HCT116 (cell line): Measurements from ENCODE around the gene FAM131C. TPM values are rescaled to one million over a fixed set of nuclear protein-coding genes. Genes with fewer than 3 reads are reported as not detected.

Experiments
- ATAC-seq: fragments of 200-7000 bp; cut with Tn5 transposase; 2 replicates; pipeline ENCODE4 v1.9.1; 2020; ENCODE audit warnings: mild to moderate bottlenecking, moderate library complexity
- BruUV-seq: library from RNA; stranded (reverse); fragments of 400-500 nt; replicated peaks from 2 replicates; lab custom pipeline; 2021; lab: Mats Ljungman, UMichigan
- CTCF ChIA-PET: fragments of 300-600 bp; sonication (Branson Sonifier 250); formaldehyde crosslinking; loops from one replicate; lab custom pipeline; 2021; ENCODE audit warnings: antibody characterized with exemption; lab: Charles Lee
- POLR2A ChIA-PET: fragments of 300-600, 350-600 bp; sonication (Branson Sonifier 250); formaldehyde crosslinking; loops from one replicate; lab custom pipeline; 2021; ENCODE audit warnings: antibody characterized with exemption; lab: Charles Lee
- RAD21 ChIA-PET, 2 experiments: fragments of 300-600 bp; sonication (Branson Sonifier 250); formaldehyde crosslinking; loops; one replicate each; lab custom pipeline; 2023; ENCODE audit warnings: low total read pairs in 2 of 2; ENCODE audit not compliant: uncharacterized antibody in 2 of 2, unreplicated experiment in 2 of 2, low non-redundant PET in 1 of 2; lab: Charles Lee
- DNase-seq: peaks from one replicate; pipeline ENCODE4 v3.0.0-alpha.2; 2010; ENCODE audit warnings: low read depth, low spot score
- H2AFZ ChIP-seq: fragments of 200-600 bp; shearing (Covaris generic), sonication (generic); 2 replicates; pipeline ENCODE4 v1.6.1; 2017; ENCODE audit warnings: low read depth, mixed run types, mixed read lengths, antibody characterized with exemption, low read length; ENCODE audit not compliant: poor library complexity, severe bottlenecking
- H3K27ac ChIP-seq: 2 replicates; pipeline ENCODE4 v1.5.1; 2012; ENCODE audit warnings: low read depth, low read length
- H3K27me3 ChIP-seq: fragments of 200-600 bp; sonication (generic); 2 replicates; pipeline ENCODE4 v1.6.1; 2016; ENCODE audit warnings: mixed run types, low read length, mixed read lengths; ENCODE audit not compliant: insufficient read depth
- H3K36me3 ChIP-seq, 2 experiments: fragments of 200-500 bp in 1 of 2; fragments of 200-600 bp in 1 of 2; sonication (Bioruptor generic) in 1 of 2; sonication (generic) in 1 of 2; 2 replicates each; pipeline versions ENCODE4 v1.5.1 to v1.6.1; 2014 to 2016; ENCODE audit warnings: low read length in 2 of 2, inconsistent platforms in 1 of 2, mixed read lengths in 1 of 2, mixed run types in 1 of 2; ENCODE audit not compliant: insufficient read depth in 2 of 2, control insufficient read depth in 1 of 2
- H3K4me1 ChIP-seq, 2 experiments: fragments of 200-600 bp in 1 of 2; sonication (generic) in 1 of 2; 2 replicates each; pipeline versions ENCODE4 v1.5.1 to v1.6.1; 2012 to 2017; ENCODE audit warnings: low read length in 2 of 2, inconsistent platforms in 1 of 2, mild to moderate bottlenecking in 1 of 2, mixed read lengths in 1 of 2, mixed run types in 1 of 2, moderate library complexity in 1 of 2; ENCODE audit not compliant: insufficient read depth in 2 of 2, control insufficient read depth in 1 of 2
- H3K4me2 ChIP-seq: fragments of 200-600 bp; sonication (generic); 2 replicates; pipeline ENCODE4 v1.6.1; 2017; ENCODE audit warnings: mixed run types, low read length, mixed read lengths
- H3K4me3 ChIP-seq, 2 experiments: fragments of 200-600 bp in 1 of 2; sonication (generic) in 1 of 2; replicated peaks in 1 of 2; 2 replicates each; pipeline ENCODE4 v1.5.1; 2011 to 2016; ENCODE audit warnings: low read length in 2 of 2, control low read depth in 1 of 2, low read depth in 1 of 2, mild to moderate bottlenecking in 1 of 2, mixed read lengths in 1 of 2, mixed run types in 1 of 2
- H3K79me2 ChIP-seq: fragments of 200-600 bp; sonication (generic); 2 replicates; pipeline ENCODE4 v1.6.1; 2017; ENCODE audit warnings: mild to moderate bottlenecking, mixed run types, low read length, moderate library complexity, mixed read lengths; ENCODE audit not compliant: insufficient read depth
- H3K9ac ChIP-seq: fragments of 200-600 bp; sonication (generic); 2 replicates; pipeline ENCODE4 v1.6.1; 2016; ENCODE audit warnings: low read length, mixed read lengths
- H3K9me2 ChIP-seq: fragments of 200-600 bp; sonication (generic), shearing (Covaris generic); 2 replicates; pipeline ENCODE4 v1.6.1; 2017; ENCODE audit warnings: mixed run types, mild to moderate bottlenecking, moderate library complexity; ENCODE audit not compliant: insufficient read depth
- H3K9me3 ChIP-seq, 2 experiments: fragments of 200-500 bp in 1 of 2; fragments of 200-600 bp in 1 of 2; sonication (Bioruptor generic) in 1 of 2; sonication (generic) in 1 of 2; 2 replicates each; pipeline ENCODE4 v1.6.1; 2014 to 2017; ENCODE audit warnings: low read length in 2 of 2, mixed read lengths in 2 of 2, inconsistent platforms in 1 of 2, low read depth in 1 of 2, mild to moderate bottlenecking in 1 of 2, mixed run types in 1 of 2, moderate library complexity in 1 of 2; ENCODE audit not compliant: control insufficient read depth in 1 of 2, insufficient read depth in 1 of 2
- H4K20me1 ChIP-seq: fragments of 200-600 bp; sonication (generic), shearing (Covaris generic); 2 replicates; pipeline ENCODE4 v1.6.1; 2017; ENCODE audit warnings: mixed run types, mild to moderate bottlenecking, moderate library complexity; ENCODE audit not compliant: insufficient read depth
- CBX3 ChIP-seq: IDR thresholded peaks from 2 replicates; pipeline ENCODE4 v1.6.1; 2012; ENCODE audit warnings: low read depth
- ELF1 ChIP-seq: IDR thresholded peaks from 2 replicates; pipeline ENCODE4 v1.6.1; 2012; ENCODE audit warnings: low read depth, borderline replicate concordance
- EZH2phosphoT487 ChIP-seq: fragments of 200-600 bp; IDR thresholded peaks from 2 replicates; pipeline ENCODE4 v1.6.1; 2018; ENCODE audit warnings: antibody characterized with exemption, borderline replicate concordance
- FOSL1 ChIP-seq: IDR thresholded peaks from 2 replicates; pipeline ENCODE4 v1.6.1; 2012; ENCODE audit warnings: low read depth
- JUND ChIP-seq: IDR thresholded peaks from 2 replicates; pipeline ENCODE4 v1.6.1; 2012
- POLR2A ChIP-seq: IDR thresholded peaks from 2 replicates; pipeline ENCODE4 v1.7.0; 2011; ENCODE audit warnings: borderline replicate concordance; ENCODE audit not compliant: insufficient read depth, insufficient read length; ENCODE audit errors: extremely low read depth
- RAD21 ChIP-seq: IDR thresholded peaks from 2 replicates; pipeline ENCODE4 v1.6.1; 2012; ENCODE audit warnings: low read depth, mild to moderate bottlenecking
- SP1 ChIP-seq: IDR thresholded peaks from 2 replicates; pipeline ENCODE4 v1.6.1; 2012; ENCODE audit warnings: low read depth
- YY1 ChIP-seq: IDR thresholded peaks from 2 replicates; pipeline ENCODE4 v1.6.1; 2011; ENCODE audit warnings: low read length, low read depth, moderate library complexity, mild to moderate bottlenecking; ENCODE audit not compliant: insufficient replicate concordance; ENCODE audit errors: extremely low read depth
- ZNF274 ChIP-seq: fragments of 200-500 bp; sonication (Bioruptor generic); IDR thresholded peaks from 2 replicates; pipeline ENCODE4 v1.6.1; 2014; ENCODE audit warnings: mild to moderate bottlenecking, low read depth, low read length, inconsistent platforms
- intact Hi-C: fragments of 100-400 bp; cut with micrococcal nuclease; formaldehyde crosslinking; loops from 2 replicates; pipeline ENCODE4 v1.10.0; 2022
- total RNA-seq: library from RNA; stranded (reverse); gene quantifications from one replicate; pipeline ENCODE4 v1.2.1, GENCODE V29; 2021; ENCODE audit not compliant: unreplicated experiment
- TF ChIP-seq, protein P1 (sequence below): IDR thresholded peaks from 2 replicates; pipeline ENCODE4 v1.6.1; 2012
- TF ChIP-seq, protein P2 (sequence below): IDR thresholded peaks from 2 replicates; pipeline ENCODE4 v1.6.1; 2012; ENCODE audit warnings: low read depth

The FAM131C gene
- total RNA-seq, 1 experiment from 2014 or later, result 11.6 TPM

DNA sequence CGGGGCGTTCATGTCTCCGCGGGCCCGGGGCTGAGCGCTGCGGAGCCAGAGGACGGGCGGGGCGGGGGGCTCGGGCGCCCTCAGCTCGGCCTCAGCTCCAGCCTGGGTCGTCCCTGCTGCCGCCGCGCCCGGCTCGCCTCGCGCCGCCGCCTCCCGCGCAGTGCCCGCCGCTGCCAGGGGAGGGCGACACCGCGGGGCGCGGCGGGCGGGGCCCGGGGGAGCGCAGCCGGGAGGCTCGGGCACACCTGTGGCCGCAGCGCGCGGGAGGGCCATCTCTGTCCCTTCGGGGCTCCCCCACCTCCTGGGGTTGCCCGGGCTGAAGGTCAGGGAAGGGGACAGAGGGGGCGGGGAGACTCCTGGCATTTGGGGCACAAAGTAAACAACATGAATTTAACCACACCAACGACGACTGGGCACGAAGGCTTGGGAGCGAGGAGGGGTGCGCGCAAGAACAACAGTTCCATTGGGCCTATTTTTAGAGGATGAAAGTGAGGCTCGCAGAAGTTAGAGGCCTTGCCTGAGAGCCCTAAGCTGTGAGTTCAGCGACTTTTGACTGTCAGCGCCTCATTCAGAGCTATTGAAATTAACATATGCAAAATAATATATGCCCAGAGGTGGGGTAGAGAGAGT is at the start of gene FAM131C (continued):
- TF ChIP-seq, protein P1, sequence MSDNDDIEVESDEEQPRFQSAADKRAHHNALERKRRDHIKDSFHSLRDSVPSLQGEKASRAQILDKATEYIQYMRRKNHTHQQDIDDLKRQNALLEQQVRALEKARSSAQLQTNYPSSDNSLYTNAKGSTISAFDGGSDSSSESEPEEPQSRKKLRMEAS, result no peak
- TF ChIP-seq SP1, result no peak

DNA sequence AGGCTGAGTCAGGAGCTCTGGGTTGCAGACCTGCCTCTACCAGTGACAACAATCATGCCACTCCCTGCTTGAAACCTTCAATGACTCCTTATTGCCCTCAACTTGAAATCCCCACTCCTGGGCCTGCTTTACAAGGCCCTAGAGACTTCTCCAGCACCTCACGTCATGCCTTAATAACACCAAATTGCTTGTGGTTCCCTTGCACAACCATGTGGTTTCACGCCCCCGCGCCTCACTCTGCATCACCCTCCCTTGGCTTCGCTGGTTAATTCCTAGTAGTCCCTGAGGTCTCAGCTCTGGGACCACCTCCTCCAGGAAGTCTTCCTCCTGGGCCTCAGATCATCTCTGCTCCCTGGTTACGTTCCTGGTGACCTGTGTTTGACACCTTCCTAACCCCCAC is 49.5 kb upstream of the FAM131C start:
- Histone ChIP-seq H4K20me1 (no peaks in the 10 kb centered on the region; the same call in 1 of the 2 replicates), H3K27ac (no peak overlapping the region; the same call in 1 of the 2 replicates), H3K9me2 (no peaks in the 10 kb centered on the region), H3K36me3 (peaks cover 40% of the 10 kb centered on the region in 2 experiments), H3K4me1 (peaks cover 2 to 22% of the 10 kb centered on the region in 2 experiments; a peak in 3 of 4 replicates), H3K9me3 (no peaks in the 10 kb centered on the region), H3K79me2 (peaks cover 14% of the 10 kb centered on the region; the same call in 1 of the 2 replicates), H3K27me3 (no peaks in the 10 kb centered on the region), H2AFZ (no peak overlapping the region), H3K4me3 (no peak overlapping the region), H3K4me2 (no peak overlapping the region), H3K9ac (no peak overlapping the region)
- TF ChIP-seq RAD21 (no peak), POLR2A (no peak), EZH2phosphoT487 (no peak), ELF1 (no peak), ZNF274 (no peak), YY1 (no peak), JUND (no peak), FOSL1 (no peak), CBX3 (no peak)
- TF ChIP-seq, protein P2, sequence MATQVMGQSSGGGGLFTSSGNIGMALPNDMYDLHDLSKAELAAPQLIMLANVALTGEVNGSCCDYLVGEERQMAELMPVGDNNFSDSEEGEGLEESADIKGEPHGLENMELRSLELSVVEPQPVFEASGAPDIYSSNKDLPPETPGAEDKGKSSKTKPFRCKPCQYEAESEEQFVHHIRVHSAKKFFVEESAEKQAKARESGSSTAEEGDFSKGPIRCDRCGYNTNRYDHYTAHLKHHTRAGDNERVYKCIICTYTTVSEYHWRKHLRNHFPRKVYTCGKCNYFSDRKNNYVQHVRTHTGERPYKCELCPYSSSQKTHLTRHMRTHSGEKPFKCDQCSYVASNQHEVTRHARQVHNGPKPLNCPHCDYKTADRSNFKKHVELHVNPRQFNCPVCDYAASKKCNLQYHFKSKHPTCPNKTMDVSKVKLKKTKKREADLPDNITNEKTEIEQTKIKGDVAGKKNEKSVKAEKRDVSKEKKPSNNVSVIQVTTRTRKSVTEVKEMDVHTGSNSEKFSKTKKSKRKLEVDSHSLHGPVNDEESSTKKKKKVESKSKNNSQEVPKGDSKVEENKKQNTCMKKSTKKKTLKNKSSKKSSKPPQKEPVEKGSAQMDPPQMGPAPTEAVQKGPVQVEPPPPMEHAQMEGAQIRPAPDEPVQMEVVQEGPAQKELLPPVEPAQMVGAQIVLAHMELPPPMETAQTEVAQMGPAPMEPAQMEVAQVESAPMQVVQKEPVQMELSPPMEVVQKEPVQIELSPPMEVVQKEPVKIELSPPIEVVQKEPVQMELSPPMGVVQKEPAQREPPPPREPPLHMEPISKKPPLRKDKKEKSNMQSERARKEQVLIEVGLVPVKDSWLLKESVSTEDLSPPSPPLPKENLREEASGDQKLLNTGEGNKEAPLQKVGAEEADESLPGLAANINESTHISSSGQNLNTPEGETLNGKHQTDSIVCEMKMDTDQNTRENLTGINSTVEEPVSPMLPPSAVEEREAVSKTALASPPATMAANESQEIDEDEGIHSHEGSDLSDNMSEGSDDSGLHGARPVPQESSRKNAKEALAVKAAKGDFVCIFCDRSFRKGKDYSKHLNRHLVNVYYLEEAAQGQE, result no peak
- ChIA-PET CTCF (interaction anchor here (1.0 kb wide), 1 partner anchor 21 kb away, joined by 3 read pairs; no protein-coding TSS in a partner anchor), POLR2A (interaction anchor here (0.7 to 0.8 kb wide), 2 partner anchors 17 to 34 kb away, joined by 3 read pairs; no protein-coding TSS in a partner anchor), RAD21 (no interaction called here)
- ATAC-seq (peak; percentile 8), DNase-seq (no peak)
- intact Hi-C loops, result no loop called here
- BruUV-seq, result no TSS peak
